B cell (primary cell): Measurements from ENCODE around the gene SRPK1. TPM values are rescaled to one million over a fixed set of nuclear protein-coding genes. Genes with fewer than 3 reads are reported as not detected.

Experiments
- ATAC-seq: fragments of 200-7000 bp; cut with Tn5 transposase; one replicate; pipeline ENCODE4 v1.10.0; 2021; ENCODE audit warnings: low read depth, mild to moderate bottlenecking, moderate number of reproducible peaks, moderate library complexity
- CTCF ChIA-PET: fragments of 350-600 bp; sonication (Branson Sonifier 250); formaldehyde crosslinking; loops from one replicate; lab custom pipeline; 2021; ENCODE audit warnings: antibody characterized with exemption, inconsistent platforms; lab: Charles Lee
- POLR2A ChIA-PET: fragments of 350-600 bp; sonication (Branson Sonifier 250); formaldehyde crosslinking; loops from one replicate; lab custom pipeline; 2021; ENCODE audit warnings: antibody characterized with exemption; lab: Charles Lee
- DNase-seq: peaks from one replicate; pipeline ENCODE4 v3.0.0; 2013
- H2AFZ ChIP-seq: 2 replicates; pipeline ENCODE4 v1.6.1; 2012; ENCODE audit warnings: mild to moderate bottlenecking, low read depth, low read length; ENCODE audit not compliant: insufficient read depth, poor library complexity, severe bottlenecking
- H3K27ac ChIP-seq, 2 donors: 1 replicate in 1 of 2; 2 replicates in 1 of 2; pipeline ENCODE4 v1.5.1; 2012 to 2013; ENCODE audit warnings: low read length in 2 of 2, mild to moderate bottlenecking in 2 of 2, moderate library complexity in 1 of 2
- H3K27me3 ChIP-seq, 4 experiments: fragments of 200-600 bp in 1 of 4; sonication (generic) in 1 of 4; replicated peaks in 1 of 4; 1 replicate in 2 of 4; 2 replicates in 2 of 4; pipeline versions ENCODE4 v1.6.1 to v1.7.0; 2013 to 2016; ENCODE audit warnings: low read length in 3 of 4, mild to moderate bottlenecking in 2 of 4, mixed read lengths in 1 of 4, moderate library complexity in 1 of 4; ENCODE audit not compliant: insufficient read depth in 4 of 4, control insufficient read depth in 3 of 4; ENCODE audit errors: control extremely low read depth in 1 of 4
- H3K36me3 ChIP-seq, 2 experiments: replicated peaks in 1 of 2; 1 replicate in 1 of 2; 2 replicates in 1 of 2; pipeline versions ENCODE4 v1.6.1 to v1.7.1; 2013; ENCODE audit warnings: low read length in 1 of 2; ENCODE audit not compliant: insufficient read depth in 2 of 2, control insufficient read depth in 1 of 2; ENCODE audit errors: control extremely low read depth in 1 of 2, extremely low read depth in 1 of 2
- H3K4me1 ChIP-seq, 2 donors: fragments of 200-600 bp in 1 of 2; sonication (generic) in 1 of 2; 1 replicate in 1 of 2; 2 replicates in 1 of 2; pipeline versions ENCODE4 v1.5.1 to v1.6.1; 2013 to 2017; ENCODE audit warnings: low read length in 2 of 2; ENCODE audit not compliant: control insufficient read depth in 2 of 2, insufficient read depth in 2 of 2
- H3K4me2 ChIP-seq: replicated peaks from 2 replicates; pipeline ENCODE3; 2012; ENCODE audit warnings: mild to moderate bottlenecking, low read depth, low read length; ENCODE audit not compliant: poor library complexity, severe bottlenecking
- H3K4me3 ChIP-seq, 5 experiments: fragments of 200-600 bp in 1 of 5; sonication (generic) in 1 of 5; 1 replicate in 3 of 5; 2 replicates in 2 of 5; pipeline versions ENCODE4 v1.5.1 to v1.7.0; 2011 to 2016; ENCODE audit warnings: low read length in 4 of 5, mild to moderate bottlenecking in 4 of 5, low read depth in 2 of 5, control low read depth in 1 of 5, moderate library complexity in 1 of 5; ENCODE audit not compliant: insufficient read depth in 1 of 5; ENCODE audit errors: control extremely low read depth in 1 of 5, extremely low read depth in 1 of 5
- H3K79me2 ChIP-seq: fragments of 200-600 bp; sonication (generic); one replicate; pipeline ENCODE4 v1.6.0; 2016; ENCODE audit warnings: low read length; ENCODE audit not compliant: control insufficient read depth, insufficient read depth
- H3K9ac ChIP-seq: fragments of 200-600 bp; sonication (generic); 2 replicates; pipeline ENCODE4 v1.6.1; 2017; ENCODE audit warnings: mild to moderate bottlenecking, low read length, moderate library complexity
- H3K9me3 ChIP-seq, 3 donors: one replicate each; pipeline versions ENCODE4 v1.6.1 to v1.7.1; 2013; ENCODE audit warnings: low read length in 2 of 3; ENCODE audit not compliant: control insufficient read depth in 2 of 3, insufficient read depth in 1 of 3; ENCODE audit errors: control extremely low read depth in 1 of 3
- H4K20me1 ChIP-seq: 2 replicates; pipeline ENCODE4 v1.6.0; 2012; ENCODE audit warnings: mild to moderate bottlenecking, low read length; ENCODE audit not compliant: insufficient read depth, control insufficient read depth, poor library complexity, severe bottlenecking
- H3K27ac Mint-ChIP-seq: one replicate; pipeline ENCODE4 v1.8.0; 2021; ENCODE audit warnings: mixed read lengths
- H3K27me3 Mint-ChIP-seq: one replicate; pipeline ENCODE4 v1.8.0; 2021; ENCODE audit warnings: mixed read lengths
- H3K4me1 Mint-ChIP-seq: one replicate; pipeline ENCODE4 v1.8.0; 2021; ENCODE audit warnings: mixed read lengths
- H3K4me3 Mint-ChIP-seq: one replicate; pipeline ENCODE4 v1.8.0; 2021; ENCODE audit warnings: mixed read lengths
- H3K9me3 Mint-ChIP-seq: one replicate; pipeline ENCODE4 v1.8.0; 2022; ENCODE audit warnings: mixed read lengths; ENCODE audit not compliant: insufficient read depth
- CTCF ChIP-seq: fragments of 200-600 bp; IDR thresholded peaks from one replicate; pipeline ENCODE4 v1.8.0; 2022; ENCODE audit warnings: antibody characterized with exemption, mild to moderate bottlenecking
- EZH2 ChIP-seq: IDR thresholded peaks from 2 replicates; pipeline ENCODE4 v1.6.1; 2012; ENCODE audit warnings: borderline replicate concordance, low read depth, mild to moderate bottlenecking, moderate library complexity, low read length; ENCODE audit not compliant: insufficient read depth, poor library complexity, severe bottlenecking
- WGBS: methylation state at CpG from one replicate; pipeline ENCODE4 v1.1.5; 2013; ENCODE audit warnings: missing lambda C conversion rate; ENCODE audit not compliant: insufficient coverage; 5-methylcytosine and 5-hydroxymethylcytosine counted together
- intact Hi-C: fragments of 100-400 bp; cut with micrococcal nuclease; formaldehyde crosslinking; loops from one replicate; pipeline ENCODE4 v1.10.0; 2022
- polyA plus RNA-seq: library from polyadenylated mRNA; depleted of rRNA; stranded (reverse); fragments of >200 nt; gene quantifications from 2 replicates; pipeline ENCODE4 v1.2.3, GENCODE V29; 2012
- total RNA-seq, 2 donors: library from RNA; stranded (reverse); fragments of 120-200 nt in 1 of 2; gene quantifications; 1 replicate in 1 of 2; 2 replicates in 1 of 2; pipeline versions ENCODE4 v1.2.3 to v1.2.4, GENCODE V29; 2013 to 2022

The SRPK1 gene
- total and polyA plus RNA-seq, 2 donors (not counting 1 experiment from before 2014, with no cell fraction given) = 9.7 to 53.3 TPM

GRCh38 chr6:35969646-35970045 lies 48.7 kb upstream of the SRPK1 start:
- no peak overlapping the region for H3K4me2 ChIP-seq

GRCh38 chr6:35968821-35969220 lies 47.9 kb upstream of the SRPK1 start:
- Histone ChIP-seq H3K27ac (no peak overlapping the region), H3K4me2 (no peak overlapping the region), H4K20me1 (no peaks in the 10 kb centered on the region), H3K4me1 (no peaks in the 10 kb centered on the region), H3K4me3 (no peak overlapping the region), H2AFZ (no peak overlapping the region), H3K79me2 (no peaks in the 10 kb centered on the region), H3K9me3 (no peaks in the 10 kb centered on the region), H3K9ac (no peak overlapping the region), H3K27me3 (no peaks in the 10 kb centered on the region), H3K36me3 (no peaks in the 10 kb centered on the region)
- TF ChIP-seq CTCF (no peak), EZH2 (no peak)
- Mint-ChIP-seq H3K4me1 (no peaks in the 10 kb centered on the region), H3K4me3 (no peak overlapping the region), H3K9me3 (no peaks in the 10 kb centered on the region), H3K27me3 (peaks cover 4% of the 10 kb centered on the region), H3K27ac (no peak overlapping the region)
- POLR2A ChIA-PET = no interaction called here
- ATAC-seq (no peak), DNase-seq (no peak)
- CTCF ChIA-PET = no interaction called here
- intact Hi-C loops = no loop called here
- WGBS = 93% methylated on average over 3 of the region's 4 CpGs

More at GRCh38 chr6:35969646-35970045, 48.7 kb upstream of the SRPK1 start:
- no peaks in the 10 kb centered on the region for H3K79me2 ChIP-seq
- DNase-seq = no peak
- no peaks in the 10 kb centered on the region for H3K27me3 ChIP-seq
- no peak overlapping the region for H3K27ac ChIP-seq
- H3K9ac ChIP-seq = no peak overlapping the region
- H3K27ac Mint-ChIP-seq = no peak overlapping the region
- H3K9me3 ChIP-seq = no peaks in the 10 kb centered on the region
- TF ChIP-seq CTCF (no peak), EZH2 (no peak)
- ATAC-seq = no peak
- no peaks in the 10 kb centered on the region for H4K20me1 ChIP-seq
- H3K4me3 ChIP-seq = no peak overlapping the region
- no peaks in the 10 kb centered on the region for H3K36me3 ChIP-seq
- H2AFZ ChIP-seq = no peak overlapping the region
- no peaks in the 10 kb centered on the region for H3K9me3 Mint-ChIP-seq
- H3K4me1 ChIP-seq = no peaks in the 10 kb centered on the region
- intact Hi-C loops = no loop called here
- peaks cover 4% of the 10 kb centered on the region for H3K27me3 Mint-ChIP-seq
- no peak overlapping the region for H3K4me3 Mint-ChIP-seq
- ChIA-PET POLR2A (no interaction called here), CTCF (no interaction called here)
- H3K4me1 Mint-ChIP-seq = no peaks in the 10 kb centered on the region
